Panc1 (cell line): Measurements from ENCODE around the gene GOPC. TPM values are rescaled to one million over a fixed set of nuclear protein-coding genes. Genes with fewer than 3 reads are reported as not detected.

Experiments used
- ATAC-seq: fragments of 200-7000 bp; cut with Tn5 transposase; 2 replicates; pipeline ENCODE4 v1.9.1; 2020; ENCODE audit warnings: mild to moderate bottlenecking, moderate library complexity
- BruUV-seq: library from RNA; stranded (reverse); fragments of 400-500 nt; replicated peaks from 2 replicates; lab custom pipeline; 2021; lab: Mats Ljungman, UMichigan
- CTCF ChIA-PET: fragments of 300-600 bp; sonication (Branson Sonifier 250); formaldehyde crosslinking; loops from one replicate; lab custom pipeline; 2022; ENCODE audit warnings: antibody characterized with exemption; lab: Charles Lee
- POLR2A ChIA-PET: fragments of 300-600 bp; sonication (Branson Sonifier 250); formaldehyde crosslinking; loops from one replicate; lab custom pipeline; 2022; ENCODE audit warnings: antibody characterized with exemption; lab: Charles Lee
- DNase-seq: peaks from one replicate; pipeline ENCODE4 v3.0.0-alpha.2; 2010; ENCODE audit warnings: low read depth, low spot score
- H3K27ac ChIP-seq: 2 replicates; pipeline ENCODE4 v1.5.1; 2011; ENCODE audit warnings: mild to moderate bottlenecking, low read length, inconsistent platforms
- H3K27me3 ChIP-seq: fragments of 200-500 bp; sonication (Bioruptor generic); 2 replicates; pipeline ENCODE4 v1.6.0; 2014; ENCODE audit warnings: low read length, inconsistent platforms; ENCODE audit not compliant: control insufficient read depth, insufficient read depth
- H3K36me3 ChIP-seq: fragments of 200-500 bp; sonication (Bioruptor generic); 2 replicates; pipeline ENCODE4 v1.5.1; 2014; ENCODE audit warnings: inconsistent platforms, mild to moderate bottlenecking, low read length, moderate library complexity; ENCODE audit not compliant: control insufficient read depth, insufficient read depth
- H3K4me1 ChIP-seq: 2 replicates; pipeline ENCODE4 v1.5.1; 2011; ENCODE audit warnings: inconsistent platforms, mild to moderate bottlenecking, low read length, moderate library complexity; ENCODE audit not compliant: control insufficient read depth, insufficient read depth
- H3K4me3 ChIP-seq, 2 experiments: 2 replicates each; pipeline ENCODE4 v1.5.1; 2011 to 2012; ENCODE audit warnings: low read depth in 2 of 2, low read length in 2 of 2, mild to moderate bottlenecking in 2 of 2, inconsistent platforms in 1 of 2, moderate library complexity in 1 of 2
- H3K9me3 ChIP-seq: fragments of 200-500 bp; sonication (Bioruptor generic); 2 replicates; pipeline ENCODE4 v1.5.1; 2014; ENCODE audit warnings: low read depth, mild to moderate bottlenecking, inconsistent platforms, low read length, moderate library complexity; ENCODE audit not compliant: control insufficient read depth, insufficient read depth
- POLR2AphosphoS5 ChIP-seq: IDR thresholded peaks from 2 replicates; pipeline ENCODE4 v1.6.1; 2012; ENCODE audit warnings: mild to moderate bottlenecking, low read depth, low read length, moderate library complexity
- SIN3A ChIP-seq: IDR thresholded peaks from 2 replicates; pipeline ENCODE4 v1.6.1; 2012; ENCODE audit warnings: low read depth, mild to moderate bottlenecking, low read length, moderate library complexity, borderline replicate concordance; ENCODE audit not compliant: insufficient read depth
- TCF7L2 ChIP-seq: IDR thresholded peaks from 2 replicates; pipeline ENCODE4 v1.6.1; 2011; ENCODE audit warnings: mild to moderate bottlenecking, low read depth, low read length, inconsistent platforms
- in situ Hi-C: cut with HindIII; loops from 2 replicates; pipeline ENCODE4 v1.10.0; 2016; ENCODE audit warnings: low sequenced_read_pairs, low pct_unique_long_range_greater_than_20kb
- intact Hi-C: fragments of 100-400 bp; cut with micrococcal nuclease; formaldehyde crosslinking; loops from one replicate; pipeline ENCODE4 v1.10.0; 2022; ENCODE audit not compliant: unreplicated experiment
- total RNA-seq: library from RNA; stranded (reverse); gene quantifications from one replicate; pipeline ENCODE4 v1.2.1, GENCODE V29; 2021; ENCODE audit not compliant: unreplicated experiment
- TF ChIP-seq, protein P1 (sequence below), 2 experiments: IDR thresholded peaks; 2 replicates each; pipeline ENCODE4 v1.6.1; 2011 to 2012; ENCODE audit warnings: low read depth in 2 of 2, control low read depth in 1 of 2, low read length in 1 of 2, mild to moderate bottlenecking in 1 of 2, moderate library complexity in 1 of 2; ENCODE audit not compliant: insufficient read depth in 1 of 2
- TF ChIP-seq, protein P2 (sequence below): fragments of 450-650 bp; IDR thresholded peaks from 2 replicates; pipeline ENCODE4 v1.5.1; 2017; ENCODE audit warnings: mild to moderate bottlenecking

GOPC gene
- total RNA-seq, 1 experiment from 2014 or later: 32.2 TPM

DNA sequence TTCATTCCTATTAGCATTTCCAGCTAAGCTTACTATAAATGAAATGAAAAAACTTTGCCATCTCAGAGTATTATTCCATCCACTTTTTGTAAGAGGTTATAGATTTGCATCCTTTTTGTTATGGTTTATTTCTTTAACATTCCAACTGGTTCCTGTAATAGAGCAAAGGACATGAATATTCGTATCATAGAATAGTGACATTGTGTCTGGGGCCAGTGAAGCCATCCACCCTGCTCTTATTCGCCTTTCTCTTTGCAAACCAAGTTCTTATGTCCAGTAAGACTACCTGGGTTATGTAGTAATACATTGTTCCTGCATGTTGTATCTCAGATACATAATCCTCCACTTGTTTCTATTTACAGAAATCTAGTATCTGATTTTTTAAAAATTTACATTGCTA, 76.7 kb downstream of the GOPC start:
- H3K27me3 ChIP-seq: no peaks in the 10 kb centered on the region
- intact Hi-C loops: no loop called here
- DNase-seq: no peak
- ATAC-seq: no peak
- no peak for TF ChIP-seq SIN3A
- TF ChIP-seq, protein P1, sequence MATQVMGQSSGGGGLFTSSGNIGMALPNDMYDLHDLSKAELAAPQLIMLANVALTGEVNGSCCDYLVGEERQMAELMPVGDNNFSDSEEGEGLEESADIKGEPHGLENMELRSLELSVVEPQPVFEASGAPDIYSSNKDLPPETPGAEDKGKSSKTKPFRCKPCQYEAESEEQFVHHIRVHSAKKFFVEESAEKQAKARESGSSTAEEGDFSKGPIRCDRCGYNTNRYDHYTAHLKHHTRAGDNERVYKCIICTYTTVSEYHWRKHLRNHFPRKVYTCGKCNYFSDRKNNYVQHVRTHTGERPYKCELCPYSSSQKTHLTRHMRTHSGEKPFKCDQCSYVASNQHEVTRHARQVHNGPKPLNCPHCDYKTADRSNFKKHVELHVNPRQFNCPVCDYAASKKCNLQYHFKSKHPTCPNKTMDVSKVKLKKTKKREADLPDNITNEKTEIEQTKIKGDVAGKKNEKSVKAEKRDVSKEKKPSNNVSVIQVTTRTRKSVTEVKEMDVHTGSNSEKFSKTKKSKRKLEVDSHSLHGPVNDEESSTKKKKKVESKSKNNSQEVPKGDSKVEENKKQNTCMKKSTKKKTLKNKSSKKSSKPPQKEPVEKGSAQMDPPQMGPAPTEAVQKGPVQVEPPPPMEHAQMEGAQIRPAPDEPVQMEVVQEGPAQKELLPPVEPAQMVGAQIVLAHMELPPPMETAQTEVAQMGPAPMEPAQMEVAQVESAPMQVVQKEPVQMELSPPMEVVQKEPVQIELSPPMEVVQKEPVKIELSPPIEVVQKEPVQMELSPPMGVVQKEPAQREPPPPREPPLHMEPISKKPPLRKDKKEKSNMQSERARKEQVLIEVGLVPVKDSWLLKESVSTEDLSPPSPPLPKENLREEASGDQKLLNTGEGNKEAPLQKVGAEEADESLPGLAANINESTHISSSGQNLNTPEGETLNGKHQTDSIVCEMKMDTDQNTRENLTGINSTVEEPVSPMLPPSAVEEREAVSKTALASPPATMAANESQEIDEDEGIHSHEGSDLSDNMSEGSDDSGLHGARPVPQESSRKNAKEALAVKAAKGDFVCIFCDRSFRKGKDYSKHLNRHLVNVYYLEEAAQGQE (IDR thresholded peaks at IDR 0.05; ENCODE audit: insufficient read depth in 1 of 2, low read depth in 2 of 2, low read length in 1 of 2): no peak
- TF ChIP-seq, protein P2, sequence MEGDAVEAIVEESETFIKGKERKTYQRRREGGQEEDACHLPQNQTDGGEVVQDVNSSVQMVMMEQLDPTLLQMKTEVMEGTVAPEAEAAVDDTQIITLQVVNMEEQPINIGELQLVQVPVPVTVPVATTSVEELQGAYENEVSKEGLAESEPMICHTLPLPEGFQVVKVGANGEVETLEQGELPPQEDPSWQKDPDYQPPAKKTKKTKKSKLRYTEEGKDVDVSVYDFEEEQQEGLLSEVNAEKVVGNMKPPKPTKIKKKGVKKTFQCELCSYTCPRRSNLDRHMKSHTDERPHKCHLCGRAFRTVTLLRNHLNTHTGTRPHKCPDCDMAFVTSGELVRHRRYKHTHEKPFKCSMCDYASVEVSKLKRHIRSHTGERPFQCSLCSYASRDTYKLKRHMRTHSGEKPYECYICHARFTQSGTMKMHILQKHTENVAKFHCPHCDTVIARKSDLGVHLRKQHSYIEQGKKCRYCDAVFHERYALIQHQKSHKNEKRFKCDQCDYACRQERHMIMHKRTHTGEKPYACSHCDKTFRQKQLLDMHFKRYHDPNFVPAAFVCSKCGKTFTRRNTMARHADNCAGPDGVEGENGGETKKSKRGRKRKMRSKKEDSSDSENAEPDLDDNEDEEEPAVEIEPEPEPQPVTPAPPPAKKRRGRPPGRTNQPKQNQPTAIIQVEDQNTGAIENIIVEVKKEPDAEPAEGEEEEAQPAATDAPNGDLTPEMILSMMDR: no peak
- no peak for TF ChIP-seq POLR2AphosphoS5
- no peak for TF ChIP-seq TCF7L2
- no TSS peak for BruUV-seq
- CTCF ChIA-PET: no interaction called here
- no peaks in the 10 kb centered on the region for H3K9me3 ChIP-seq
- H3K4me3 ChIP-seq: no peak overlapping the region
- H3K4me1 ChIP-seq: no peaks in the 10 kb centered on the region
- POLR2A ChIA-PET: no interaction called here
- H3K36me3 ChIP-seq: no peaks in the 10 kb centered on the region; the same call in 1 of the 2 replicates
- H3K27ac ChIP-seq: no peak overlapping the region
- in situ Hi-C loops: no loop called here

DNA sequence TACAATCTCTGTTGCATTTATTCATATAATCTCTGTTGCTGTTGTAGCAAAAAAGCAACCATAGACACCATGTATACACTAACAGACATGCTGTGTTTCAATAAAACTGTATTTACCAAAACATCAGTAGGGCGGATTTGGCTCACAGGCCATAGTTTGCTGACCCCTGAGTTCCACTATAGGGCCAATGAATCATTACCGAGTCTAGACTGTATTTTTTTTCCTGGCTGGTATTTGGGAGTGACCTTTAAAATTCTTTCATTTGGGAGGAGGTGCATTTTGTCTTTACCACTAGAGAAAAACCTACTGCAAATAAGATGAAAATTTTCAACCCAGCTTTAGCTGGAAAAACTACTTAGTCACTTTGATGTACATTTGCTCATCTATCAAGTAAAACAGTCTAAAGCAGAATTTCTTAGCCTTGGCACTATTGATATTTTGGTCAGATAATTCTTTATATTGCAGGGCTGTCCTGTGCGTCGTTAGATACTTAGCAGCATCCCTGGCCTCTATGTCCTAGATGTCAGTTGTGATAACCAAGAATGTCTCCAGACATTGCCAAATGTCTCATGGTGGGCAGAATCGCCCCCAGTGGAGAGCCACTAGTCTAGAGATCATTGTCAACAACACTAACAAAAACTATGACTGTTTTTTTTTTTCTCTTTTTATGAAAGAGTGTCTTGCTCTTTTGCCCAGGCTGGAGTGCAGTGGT, 80.4 kb downstream of the GOPC start:
- no peak for ATAC-seq
- no peak for DNase-seq
- intact Hi-C loops: no loop called here
- no peak overlapping the region for H3K27ac ChIP-seq
- POLR2A ChIA-PET: no interaction called here
- CTCF ChIA-PET: no interaction called here
- BruUV-seq: no TSS peak
- peaks cover 3% of the 10 kb centered on the region; the same call in 1 of the 2 replicates for H3K36me3 ChIP-seq
- no peak overlapping the region for H3K4me3 ChIP-seq
- H3K27me3 ChIP-seq: no peaks in the 10 kb centered on the region
- in situ Hi-C loops: no loop called here
- no peaks in the 10 kb centered on the region for H3K9me3 ChIP-seq
- no peaks in the 10 kb centered on the region for H3K4me1 ChIP-seq
- TF ChIP-seq, protein P2: no peak
- TF ChIP-seq TCF7L2 (no peak), SIN3A (no peak), POLR2AphosphoS5 (no peak)
- TF ChIP-seq, protein P1 (IDR thresholded peaks at IDR 0.05; ENCODE audit: insufficient read depth in 1 of 2, low read depth in 2 of 2, low read length in 1 of 2): no peak
